ENCODE measurements around the gene PRSS22.

DNA sequence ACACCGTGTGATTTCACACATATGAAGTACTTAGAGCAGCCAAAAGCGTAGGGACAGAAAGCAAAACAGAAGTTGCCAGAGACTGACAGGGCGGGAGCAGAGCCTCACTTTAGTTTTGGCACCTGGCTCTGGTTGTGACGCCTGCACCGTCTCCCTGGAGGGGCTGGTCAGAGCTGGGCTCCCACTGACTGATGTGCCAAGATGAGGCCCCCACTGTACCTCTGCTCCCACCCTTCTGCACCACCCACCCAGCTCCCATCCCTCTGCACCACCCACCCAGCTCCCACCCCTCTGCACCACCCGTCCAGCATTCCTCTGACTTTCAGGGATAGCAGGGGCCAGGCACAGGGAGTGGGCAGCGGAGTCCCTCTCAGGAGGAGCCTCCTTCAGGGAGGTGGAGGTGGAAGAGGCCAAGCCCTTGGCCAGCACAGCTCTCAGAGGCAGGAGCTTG lies 44.2 kb downstream of the PRSS22 start:
- TF ChIP-seq POLR2AphosphoS5 (IDR thresholded peaks at IDR 0.05), result no peak
- TF ChIP-seq CTCF (IDR thresholded peaks at IDR 0.05), result no peak
- no peak for TF ChIP-seq POLR2A (IDR thresholded peaks at IDR 0.05)

Data from prostate gland (tissue), 2 donors.